GM19035 (cell line): Measurements from ENCODE around the gene MAN2B2.

ENCODE experiments used
- ATAC-seq: cut with Tn5 transposase; IDR thresholded peaks from one replicate; pipeline ENCODE4 v1.9.1; 2021; ENCODE audit not compliant: unreplicated experiment

The MAN2B2 gene

DNA sequence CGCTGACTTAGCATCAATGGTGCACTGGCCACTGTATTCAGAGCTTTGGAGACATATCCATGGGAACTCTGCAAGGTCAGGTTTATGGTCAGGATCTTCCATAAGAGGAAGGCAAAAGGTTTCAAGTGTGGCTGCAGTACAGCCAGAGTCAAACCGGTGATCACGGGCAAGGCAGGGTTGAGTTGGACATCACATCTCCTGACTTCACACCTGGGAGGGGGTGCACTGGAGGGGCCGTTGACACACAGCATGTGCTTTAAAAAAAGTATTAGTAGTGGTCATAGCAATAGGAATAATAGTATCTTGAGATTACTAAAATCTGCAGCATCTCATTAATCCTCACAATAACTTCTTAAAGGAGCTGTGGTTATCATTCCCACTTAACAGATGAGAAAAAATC lies 28.9 kb upstream of the MAN2B2 start:
- no peak for ATAC-seq

DNA sequence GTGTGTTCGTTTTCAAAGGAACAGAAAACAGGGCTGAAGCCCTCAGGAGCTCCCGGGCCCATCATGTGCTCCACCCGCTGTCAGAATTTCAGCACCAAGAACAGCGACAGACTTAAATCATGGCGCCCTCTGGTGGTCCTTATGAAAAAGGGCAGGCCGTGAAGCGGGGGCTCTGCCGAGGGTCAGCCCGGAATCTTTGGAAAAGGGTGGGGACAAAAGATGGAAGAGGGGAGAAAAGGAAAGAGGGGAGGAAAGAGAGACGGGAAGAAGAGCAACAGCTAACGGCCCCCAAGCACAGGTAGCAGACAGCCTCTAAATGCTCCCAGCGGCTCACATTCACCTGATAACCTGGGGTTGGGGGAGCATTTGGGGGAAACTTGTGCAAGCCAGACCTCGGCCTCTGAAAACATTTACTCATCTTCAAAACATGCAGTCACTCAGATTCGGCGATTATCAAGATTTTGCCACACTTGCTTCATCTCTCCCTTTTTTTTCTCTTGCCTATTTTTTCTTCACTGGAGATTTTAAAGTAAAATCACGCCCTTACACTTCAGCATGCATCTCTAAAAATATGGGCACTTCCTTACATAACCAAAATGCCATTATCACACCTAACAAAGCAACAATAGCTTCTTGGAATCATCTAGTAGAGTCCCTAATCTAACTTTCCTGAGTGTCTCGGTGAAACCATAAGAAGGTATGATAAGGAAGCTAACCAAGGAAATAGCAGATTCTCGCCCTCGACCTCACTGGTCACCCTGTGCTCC lies 28.1 kb upstream of the MAN2B2 start:
- ATAC-seq: no peak

DNA sequence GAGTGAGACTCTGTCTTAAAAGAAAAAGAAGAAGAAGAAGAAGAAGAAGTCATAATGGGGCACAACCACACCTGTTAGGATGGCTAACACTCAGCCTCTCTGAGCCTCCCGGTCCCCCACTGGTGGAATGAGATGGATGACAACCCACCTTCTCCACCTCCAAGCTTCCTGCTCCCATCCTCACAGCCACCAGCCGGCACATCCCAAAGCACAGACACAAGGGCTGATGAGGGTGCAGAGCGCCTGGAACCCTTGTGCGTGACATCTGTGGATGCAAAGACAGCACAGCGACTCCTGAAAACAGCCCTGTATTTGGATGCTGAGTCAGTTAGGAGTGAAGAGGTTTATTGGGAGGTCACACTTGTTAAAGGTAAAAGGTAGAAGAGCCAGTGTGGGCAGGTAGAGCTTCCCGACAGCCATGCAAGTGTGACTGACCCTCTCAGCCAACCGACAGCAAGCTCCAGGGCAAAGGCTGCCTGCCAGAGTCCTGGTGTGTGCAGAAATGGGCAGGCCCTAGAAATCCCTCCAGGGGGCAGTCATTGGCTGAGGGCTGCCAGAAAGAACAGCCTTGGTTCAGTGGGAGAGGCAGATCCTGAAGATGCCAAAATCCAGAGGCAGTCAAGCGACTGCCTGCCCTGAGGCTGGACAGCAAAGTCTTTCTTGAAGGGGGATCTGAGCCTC lies 26.6 kb upstream of the MAN2B2 start:
- ATAC-seq: no peak

DNA sequence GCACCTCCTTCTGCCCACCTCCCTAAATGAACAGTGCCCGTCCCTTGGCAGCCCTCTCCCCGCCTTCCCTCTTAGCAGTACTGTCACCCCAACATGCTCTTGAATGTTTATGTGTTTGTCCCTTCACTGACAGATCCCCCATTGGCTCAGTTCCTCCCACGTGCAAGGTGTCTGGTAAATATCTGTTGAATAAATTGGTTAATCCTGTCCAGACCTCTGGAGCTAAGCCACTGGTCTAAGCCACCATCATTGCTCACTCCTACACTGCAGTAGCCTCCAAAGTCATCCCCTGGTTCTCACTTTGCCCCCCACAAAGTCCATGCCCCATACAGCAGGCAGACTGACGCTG lies 26.1 kb upstream of the MAN2B2 start:
- no peak for ATAC-seq

DNA sequence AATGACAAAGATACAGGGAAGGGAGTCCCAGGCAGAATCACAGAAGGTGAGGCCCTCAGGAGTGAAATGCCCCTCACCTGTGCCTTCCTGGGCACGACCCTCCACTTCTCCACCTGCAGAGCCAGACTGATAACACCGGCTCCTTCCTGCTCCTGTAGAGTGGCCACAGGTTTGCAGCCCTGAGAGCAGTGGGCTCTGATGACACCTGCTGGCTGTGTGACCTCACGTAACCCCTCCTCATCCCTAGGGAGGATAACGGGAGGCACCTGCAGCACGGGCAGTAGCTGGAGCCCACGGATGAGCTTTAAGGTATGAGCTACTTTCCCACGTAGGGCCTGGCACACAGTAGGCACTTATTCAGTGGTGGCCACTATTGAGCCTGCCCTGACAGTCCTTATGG lies 25.5 kb upstream of the MAN2B2 start:
- no peak for ATAC-seq

DNA sequence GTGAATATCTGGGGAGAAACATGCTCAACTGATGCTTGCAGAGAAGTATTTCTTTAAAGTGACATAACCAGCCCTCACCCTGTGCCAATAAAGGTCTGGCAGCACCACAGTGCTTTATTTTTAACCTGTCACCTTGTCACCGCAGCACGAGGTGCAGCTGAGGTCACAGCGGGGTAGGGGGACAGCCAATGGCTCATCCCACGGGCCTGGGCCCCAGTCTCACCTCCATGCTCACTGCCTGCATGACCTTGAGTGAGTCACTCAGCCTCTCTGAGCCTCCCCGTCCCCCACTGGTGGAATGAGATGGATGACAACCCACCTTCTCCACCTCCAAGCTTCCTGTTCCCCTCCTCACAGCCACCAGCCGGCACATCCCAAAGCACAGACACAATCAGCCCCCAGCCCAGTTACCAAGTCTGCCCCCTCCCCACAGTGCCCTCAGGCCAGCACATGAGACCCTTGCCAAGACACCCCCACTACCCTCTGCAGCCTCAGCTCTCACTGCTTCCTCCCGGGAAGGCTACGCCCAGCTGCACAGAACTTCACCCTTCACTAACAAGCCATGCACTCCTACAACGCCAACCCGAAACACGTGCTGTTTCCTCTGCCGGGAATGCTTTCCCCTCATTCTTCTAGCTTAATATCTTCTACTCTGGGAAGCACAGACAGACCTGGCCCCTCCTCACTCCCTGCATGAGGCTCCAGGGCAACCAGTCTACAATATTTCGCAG lies 24.9 kb upstream of the MAN2B2 start:
- ATAC-seq: no peak

DNA sequence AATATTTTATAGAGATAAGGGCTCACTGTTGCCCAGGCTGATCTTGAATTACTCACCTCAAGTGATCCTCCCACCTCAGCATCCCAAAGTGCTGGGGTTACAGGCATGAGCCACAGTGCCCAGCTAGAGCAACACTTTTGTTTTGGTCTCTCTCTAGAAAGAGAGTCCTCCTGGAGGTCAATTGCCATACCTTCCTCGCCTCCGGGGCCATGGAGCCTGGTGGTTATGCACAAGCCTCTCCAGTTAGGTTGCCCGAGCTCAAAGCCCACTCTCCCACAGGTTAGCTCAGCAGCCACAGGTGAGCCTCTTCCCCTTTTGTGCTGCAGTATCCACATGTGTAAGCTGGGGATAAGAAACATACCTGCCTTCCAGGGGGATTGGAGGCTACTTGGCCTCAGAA lies 24.2 kb upstream of the MAN2B2 start:
- no peak for ATAC-seq

DNA sequence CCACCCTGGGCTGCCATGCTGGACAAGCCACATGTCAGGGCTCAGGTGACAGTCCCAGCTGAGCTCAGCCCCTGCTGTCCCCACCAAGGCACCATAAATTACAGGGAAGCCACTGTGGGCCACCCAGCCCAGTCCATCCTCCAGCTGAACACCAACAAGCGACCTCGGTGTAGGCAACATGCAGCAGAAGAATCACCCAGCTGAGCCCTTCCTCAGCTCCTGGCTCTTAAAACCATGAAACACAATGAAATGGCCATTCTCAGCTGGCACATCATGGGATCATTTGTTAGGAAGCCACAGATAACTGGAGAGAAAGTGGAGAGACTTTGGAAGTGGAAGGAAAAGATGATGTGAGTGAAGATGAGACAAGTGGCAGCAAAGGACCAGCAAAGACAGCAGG lies 23.3 kb upstream of the MAN2B2 start:
- no peak for ATAC-seq

DNA sequence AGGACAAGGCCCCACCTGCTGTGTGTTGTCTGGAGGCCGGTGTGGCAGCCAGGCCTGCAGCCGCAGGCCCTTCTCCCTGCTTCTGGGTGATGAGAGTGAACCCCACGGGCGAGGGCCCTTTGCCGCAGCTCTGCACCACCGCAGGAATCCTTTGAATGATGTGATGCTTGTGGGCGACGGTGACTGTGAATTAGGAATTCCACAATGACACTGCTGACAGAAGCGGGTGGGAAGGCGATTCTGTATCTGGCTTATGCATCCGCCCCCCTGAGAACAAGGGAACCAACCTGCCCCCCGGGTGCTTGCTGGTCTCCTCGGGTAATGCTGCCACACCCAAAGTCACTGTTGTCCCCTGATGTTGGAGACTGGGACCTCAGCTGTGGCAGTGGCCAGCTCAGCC lies 19.5 kb upstream of the MAN2B2 start:
- ATAC-seq: no peak

DNA sequence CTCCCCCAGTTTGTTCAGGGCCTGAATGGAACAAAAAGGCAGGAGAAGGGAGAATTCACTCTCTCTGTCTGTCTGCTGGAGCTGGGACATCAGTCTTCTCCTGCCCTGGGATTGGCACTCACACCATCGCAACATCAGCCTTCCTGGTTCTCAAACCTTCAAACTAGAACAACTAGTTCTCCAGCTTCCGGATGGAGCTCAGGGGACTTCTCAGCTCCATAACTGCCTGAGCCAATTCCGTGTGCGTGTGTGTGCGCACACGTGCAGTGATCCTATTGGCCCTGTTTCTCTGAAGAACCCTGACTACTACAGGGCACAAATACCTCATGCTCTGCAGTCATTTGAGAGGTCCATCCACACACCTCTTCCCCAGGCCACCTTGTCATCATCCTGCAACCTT lies 18.7 kb upstream of the MAN2B2 start:
- no peak for ATAC-seq

DNA sequence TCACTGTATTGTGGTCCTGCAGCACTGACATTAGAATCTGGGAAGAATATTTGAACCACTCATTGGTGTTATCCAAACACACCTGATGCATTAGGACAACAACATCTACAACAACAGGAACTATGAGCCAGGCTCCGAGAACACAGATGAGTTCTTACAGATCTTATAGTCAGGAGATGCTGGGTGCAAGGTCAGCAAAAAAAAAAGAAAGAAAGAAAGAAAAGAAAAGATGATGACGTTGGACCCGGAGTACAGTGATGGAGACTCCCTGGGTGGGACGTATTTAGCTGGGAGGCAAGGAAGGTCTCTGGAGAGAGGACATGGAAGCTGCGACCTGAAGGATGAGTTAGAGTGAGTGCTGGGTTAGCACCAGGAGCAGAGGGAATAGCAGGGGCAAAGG lies 17.8 kb upstream of the MAN2B2 start:
- ATAC-seq: no peak

DNA sequence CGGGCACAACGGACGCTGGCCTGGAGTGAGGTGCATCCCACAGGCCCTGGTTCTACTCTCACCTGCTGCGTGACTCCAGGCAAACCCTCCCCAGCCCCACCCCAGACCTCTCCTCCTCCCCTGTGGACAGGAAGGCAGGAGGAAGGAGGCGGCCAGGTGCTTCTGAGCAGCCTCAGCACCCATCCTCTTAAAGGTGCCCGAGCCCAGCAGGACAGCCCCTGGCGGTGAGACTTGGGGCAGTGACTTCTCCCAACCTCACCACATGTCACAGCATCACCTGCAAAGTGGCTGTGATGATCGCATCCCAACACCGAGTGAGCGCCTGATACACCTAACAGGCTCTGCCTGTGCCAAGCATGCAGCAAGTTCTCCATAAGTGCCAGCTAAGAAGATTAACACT lies 17.1 kb upstream of the MAN2B2 start:
- ATAC-seq: no peak

DNA sequence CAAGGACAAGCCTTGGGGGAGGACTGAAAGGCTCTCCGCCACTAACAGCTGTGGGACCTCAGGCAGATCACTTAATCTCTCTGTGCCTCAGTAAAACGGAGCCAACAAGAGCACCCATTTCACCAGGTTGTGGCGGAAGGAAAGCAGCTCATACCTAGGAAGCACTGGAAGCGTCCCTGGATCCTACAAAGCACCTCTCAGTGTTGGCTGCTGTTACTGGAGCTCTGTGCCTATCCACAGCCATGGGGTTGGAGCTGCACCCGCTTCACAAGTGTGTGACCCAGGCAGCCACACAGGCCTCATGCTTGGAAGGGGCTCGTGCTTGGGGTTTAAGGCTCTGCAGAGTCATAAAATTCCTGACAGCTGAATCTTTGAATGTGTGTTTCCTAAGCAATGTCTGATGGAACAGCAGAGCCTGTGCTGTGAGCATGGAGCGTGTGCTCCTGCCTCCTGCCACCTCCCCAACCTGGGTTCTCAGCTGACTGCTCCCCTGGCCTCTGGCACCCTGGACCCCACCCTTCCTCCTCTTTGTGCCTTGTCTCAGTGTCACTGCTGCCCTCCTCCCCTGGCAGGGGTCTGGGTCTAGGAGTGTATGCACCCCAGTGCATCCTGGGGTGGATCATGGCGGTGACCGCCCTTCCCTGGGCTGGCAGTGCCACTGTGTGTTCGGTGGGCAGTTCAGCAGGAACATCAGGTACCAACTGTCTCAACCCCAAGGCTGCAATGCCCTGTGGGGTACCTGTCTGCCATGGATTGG lies 14.4 kb upstream of the MAN2B2 start:
- ATAC-seq: no peak

DNA sequence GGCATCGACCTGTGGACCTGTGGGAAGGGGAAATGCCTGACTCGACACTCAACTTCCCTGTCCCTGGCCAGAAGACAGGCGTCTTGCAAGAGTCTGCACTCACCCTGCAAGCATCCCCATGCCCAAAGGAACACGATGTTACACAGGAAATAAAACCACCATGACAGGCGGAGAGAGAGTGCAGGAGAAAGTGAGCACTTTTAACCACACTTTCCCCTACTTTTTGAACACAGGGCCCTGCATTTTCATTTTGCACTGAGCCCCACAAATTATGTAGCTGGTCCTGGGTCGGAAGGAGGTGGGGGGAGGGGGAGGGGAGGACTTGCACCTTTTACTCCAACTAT lies 13.8 kb upstream of the MAN2B2 start:
- ATAC-seq: no peak

DNA sequence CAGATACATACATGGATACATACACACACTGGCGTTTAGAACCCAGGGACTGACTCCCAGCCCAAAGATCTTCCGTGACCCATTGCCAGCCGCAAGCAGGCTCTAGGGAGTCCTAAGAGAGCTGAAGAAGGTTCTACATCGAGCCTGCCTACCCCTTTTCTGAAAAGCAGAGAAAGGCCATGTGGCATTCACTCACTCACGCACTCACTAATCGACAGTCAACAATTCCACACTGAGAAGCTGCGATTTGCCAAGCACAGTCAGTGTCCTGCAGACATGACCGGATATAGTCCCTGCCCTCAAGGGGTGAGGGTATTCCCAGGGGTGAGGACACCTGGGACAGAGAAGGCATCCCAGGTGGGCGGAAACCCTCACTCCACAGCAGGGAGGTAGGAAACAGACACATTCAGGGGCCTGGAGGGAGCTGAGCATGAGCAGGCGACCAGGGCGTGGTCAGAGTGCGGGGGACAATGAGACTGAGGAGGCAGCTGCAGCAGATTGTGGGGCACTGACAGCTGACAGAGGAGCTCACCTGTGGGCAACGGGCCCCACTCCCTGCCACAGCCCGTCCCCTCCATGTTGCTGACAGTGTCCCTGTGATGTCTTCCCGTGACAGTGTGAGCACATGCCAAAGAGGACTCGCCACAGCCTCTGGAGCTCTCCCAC lies 13.2 kb upstream of the MAN2B2 start:
- no peak for ATAC-seq

DNA sequence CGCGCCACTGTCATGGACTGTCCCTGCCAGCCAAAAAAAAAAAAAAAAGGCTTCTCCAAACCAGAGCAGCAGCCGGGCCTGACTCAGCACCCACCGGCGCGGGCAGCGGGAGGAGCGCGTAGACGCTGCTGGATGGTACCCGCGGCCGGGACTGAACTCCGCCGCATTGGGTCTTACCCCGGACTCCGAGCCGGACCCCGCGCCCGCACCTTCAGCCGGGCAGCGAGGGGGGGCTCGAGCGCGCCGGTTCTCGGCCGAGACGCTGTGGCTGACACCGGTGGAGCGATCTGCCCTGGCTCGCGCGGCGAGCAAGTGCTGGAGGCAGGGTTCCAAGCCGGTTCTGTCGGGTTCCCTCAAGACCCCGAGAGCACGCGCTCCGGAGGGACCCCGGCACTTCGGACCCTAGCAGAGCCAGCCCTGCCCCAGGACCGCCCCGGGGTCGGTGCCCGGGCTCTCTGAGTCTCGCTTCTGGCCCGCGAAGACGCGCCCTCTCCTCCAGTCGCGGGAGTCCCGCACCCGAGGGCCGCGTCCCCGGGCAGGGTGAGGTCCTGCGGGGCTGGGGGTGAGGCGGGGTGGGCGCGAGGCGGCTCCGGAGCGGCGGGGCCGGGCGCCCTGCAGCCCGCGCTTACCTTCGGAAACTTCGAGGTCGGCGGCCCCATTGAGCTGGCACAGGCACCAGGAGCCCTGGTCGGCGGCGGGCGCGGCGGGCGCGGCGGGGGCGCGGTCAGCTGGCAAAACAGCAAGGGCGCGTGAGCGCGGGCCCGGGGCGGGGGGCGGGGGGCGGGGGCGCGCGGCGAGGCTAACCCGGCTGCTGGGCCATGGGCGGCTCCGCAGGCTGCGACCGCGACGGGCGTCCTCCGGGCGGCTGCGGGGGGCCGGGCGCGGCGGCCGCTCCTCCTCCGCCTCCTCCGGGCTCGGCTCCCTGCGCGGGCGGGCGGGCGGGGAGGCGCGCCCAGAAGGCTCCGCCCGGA lies 11.8 kb upstream of the MAN2B2 start:
- ATAC-seq: no peak

DNA sequence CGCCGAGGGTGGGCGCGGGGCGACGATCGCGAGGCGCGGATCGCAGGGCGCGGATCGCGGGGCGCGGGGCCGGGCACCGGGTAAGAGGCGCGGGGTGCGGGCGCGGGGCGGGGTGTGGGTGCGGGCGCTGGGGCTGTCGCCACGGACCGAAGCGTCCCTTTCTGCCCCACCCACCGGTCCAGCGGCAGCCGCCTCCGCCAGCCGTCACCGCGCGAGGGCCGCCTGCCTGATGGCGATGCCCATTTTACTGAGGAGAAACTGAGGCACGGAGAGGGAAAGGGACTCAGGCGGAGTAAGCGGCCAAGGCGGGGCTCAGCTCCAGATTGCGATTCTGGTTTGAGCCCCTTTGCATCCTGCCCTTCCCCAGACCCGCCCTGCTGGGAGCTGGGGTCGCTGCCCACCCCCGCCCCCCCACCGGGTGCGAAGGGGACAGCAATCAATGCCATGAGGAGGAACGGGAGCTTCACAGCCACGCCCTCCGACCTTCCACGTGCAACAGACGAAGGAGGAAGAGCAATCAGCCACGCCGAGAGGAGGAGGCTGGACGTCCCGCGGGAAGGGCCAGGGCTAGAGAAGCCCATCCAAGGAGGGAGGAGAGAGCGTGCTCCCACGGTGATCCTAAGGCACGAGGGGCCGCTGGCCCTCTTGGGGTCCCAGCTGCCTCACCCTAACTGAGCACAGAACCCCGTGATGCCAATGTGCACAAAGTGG lies 10.9 kb upstream of the MAN2B2 start:
- no peak for ATAC-seq

DNA sequence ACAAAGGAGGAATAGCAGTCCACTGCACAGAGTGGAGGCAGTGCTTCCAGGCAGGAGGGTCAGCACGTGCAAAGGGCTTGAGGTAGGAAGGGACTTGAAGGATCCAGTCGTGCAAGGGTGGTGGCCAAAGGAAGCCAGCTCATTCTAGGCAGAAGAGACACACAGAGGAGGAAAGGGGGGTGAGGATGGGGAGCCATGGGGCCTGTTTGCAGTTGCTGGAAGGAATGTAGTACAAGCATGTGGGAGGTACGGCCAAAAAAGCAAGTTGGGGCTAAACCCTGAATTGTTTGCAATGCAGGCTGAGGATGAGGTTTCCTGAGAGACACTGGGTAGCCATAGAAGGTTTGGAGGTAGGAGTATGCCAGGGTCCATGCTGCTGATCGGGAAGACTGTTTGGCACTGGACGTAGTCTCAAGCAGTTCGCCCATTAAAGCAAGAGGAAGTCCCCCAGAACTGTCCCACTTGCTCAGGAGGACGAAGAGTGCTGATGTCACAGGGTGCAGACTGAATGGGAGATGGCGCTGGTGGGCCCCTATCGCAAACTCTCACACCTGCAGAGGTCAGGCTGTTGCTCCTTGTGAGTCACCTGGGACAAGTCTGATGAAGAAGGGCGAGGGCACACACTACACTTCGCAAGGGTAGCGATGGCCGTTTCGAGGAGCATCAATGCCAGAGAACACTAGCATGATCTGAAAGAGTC lies 9.1 kb upstream of the MAN2B2 start:
- no peak for ATAC-seq
